PFSK-1 (cell line): Measurements from ENCODE around the gene CTDSPL.

Source experiments
- FOXP2 ChIP-seq: optimal IDR thresholded peaks from 2 replicates; pipeline ENCODE3; 2011; ENCODE audit warnings: borderline replicate concordance, control low read depth, inconsistent platforms; ENCODE audit not compliant: insufficient read depth; ENCODE audit errors: extremely low read length, extremely low read depth
- POLR2AphosphoS5 ChIP-seq: IDR thresholded peaks from 2 replicates; pipeline ENCODE4 v1.6.1; 2012; ENCODE audit warnings: low read depth, mild to moderate bottlenecking, control low read depth, low read length, moderate library complexity
- REST ChIP-seq, 2 experiments: IDR thresholded peaks; 2 replicates each; pipeline versions ENCODE4 v1.6.1 to v1.8.0; 2011 to 2012; ENCODE audit warnings: low read depth in 2 of 2, low read length in 2 of 2, control low read depth in 1 of 2, inconsistent platforms in 1 of 2, mild to moderate bottlenecking in 1 of 2, moderate library complexity in 1 of 2; ENCODE audit not compliant: insufficient read depth in 1 of 2
- SIN3A ChIP-seq: IDR thresholded peaks from 2 replicates; pipeline ENCODE4 v1.6.1; 2012; ENCODE audit warnings: mild to moderate bottlenecking, low read length, moderate library complexity, borderline replicate concordance; ENCODE audit not compliant: insufficient read depth
- TAF1 ChIP-seq: IDR thresholded peaks from 2 replicates; pipeline ENCODE4 v1.6.1; 2012; ENCODE audit warnings: low read length, control low read depth, borderline replicate concordance; ENCODE audit not compliant: insufficient read depth

CTDSPL gene

GRCh38 chr3:38027466-38028465 is 166.1 kb downstream of the CTDSPL start:
- TF ChIP-seq POLR2AphosphoS5 (no peak), TAF1 (no peak), FOXP2 (no peak), REST (IDR thresholded peaks at IDR 0.05; ENCODE audit: insufficient read depth in 1 of 2, low read depth in 2 of 2, low read length in 2 of 2) (no peak), SIN3A (no peak)

GRCh38 chr3:38028621-38029361 is 167.1 kb downstream of the CTDSPL start:
- TF ChIP-seq TAF1, result no peak
- TF ChIP-seq SIN3A, result no peak
- TF ChIP-seq POLR2AphosphoS5, result no peak
- no peak for TF ChIP-seq REST (IDR thresholded peaks at IDR 0.05; ENCODE audit: insufficient read depth in 1 of 2, low read depth in 2 of 2, low read length in 2 of 2)
- no peak for TF ChIP-seq FOXP2

GRCh38 chr3:38029400-38030125 is 167.9 kb downstream of the CTDSPL start, which contains the start of gene PLCD1:
PLCD1 (minus strand) TSS chr3:38029642; CDS start chr3:38029539, 103 bp downstream.
- TF ChIP-seq POLR2AphosphoS5 (0 out of 2 replicates have a peak, but pooled peaks have one; percentile 42), TAF1 (no peak)

GRCh38 chr3:38030126-38031021 is 168.7 kb downstream of the CTDSPL start:
- TF ChIP-seq REST (IDR thresholded peaks at IDR 0.05; ENCODE audit: insufficient read depth in 1 of 2, low read depth in 2 of 2, low read length in 2 of 2) (no peak), POLR2AphosphoS5 (no peak), SIN3A (no peak), TAF1 (no peak), FOXP2 (no peak)
